OCI-M2 (cell line): ENCODE data around the gene ATP6V0E1.

Experiments used
- DNase-seq: peaks from one replicate; lab custom pipeline; 2025; ENCODE audit not compliant: unreplicated experiment; lab: John Stamatoyannopoulos, UW

ATP6V0E1 gene

DNA sequence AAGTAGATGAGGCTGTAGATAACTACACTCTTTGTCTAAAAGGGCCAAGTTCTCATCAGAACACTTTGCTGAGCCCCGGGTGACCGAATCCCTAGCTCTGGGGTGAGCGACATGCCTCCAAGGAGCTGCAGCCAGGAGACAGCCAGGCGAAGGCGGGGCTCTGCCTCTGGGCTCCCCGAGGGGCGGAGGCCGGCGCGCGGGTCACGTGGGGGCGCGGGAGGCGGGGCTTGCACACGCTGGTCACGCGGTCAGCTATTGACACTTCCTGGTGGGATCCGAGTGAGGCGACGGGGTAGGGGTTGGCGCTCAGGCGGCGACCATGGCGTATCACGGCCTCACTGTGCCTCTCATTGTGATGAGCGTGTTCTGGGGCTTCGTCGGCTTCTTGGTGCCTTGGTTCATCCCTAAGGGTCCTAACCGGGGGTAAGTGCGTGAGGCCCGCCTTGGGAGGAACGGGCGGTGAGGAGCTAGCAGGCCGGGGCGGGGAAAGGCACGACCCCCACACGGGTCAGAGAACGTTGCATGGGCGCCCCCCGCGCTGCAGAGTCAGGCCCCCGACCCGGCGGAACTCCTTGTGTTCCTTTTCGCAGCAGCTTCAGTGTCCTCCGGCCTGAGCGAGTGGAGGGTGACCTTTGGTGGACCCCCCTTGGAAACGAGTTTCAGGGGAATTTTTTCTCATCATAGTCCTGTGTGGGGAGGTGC lies at the start of gene ATP6V0E1:
ATP6V0E1 (plus strand) TSS at position 230 of the 702 bp plus-strand sequence; CDS start at position 320, 90 bp downstream.
- DNase-seq = peak; percentile 45

DNA sequence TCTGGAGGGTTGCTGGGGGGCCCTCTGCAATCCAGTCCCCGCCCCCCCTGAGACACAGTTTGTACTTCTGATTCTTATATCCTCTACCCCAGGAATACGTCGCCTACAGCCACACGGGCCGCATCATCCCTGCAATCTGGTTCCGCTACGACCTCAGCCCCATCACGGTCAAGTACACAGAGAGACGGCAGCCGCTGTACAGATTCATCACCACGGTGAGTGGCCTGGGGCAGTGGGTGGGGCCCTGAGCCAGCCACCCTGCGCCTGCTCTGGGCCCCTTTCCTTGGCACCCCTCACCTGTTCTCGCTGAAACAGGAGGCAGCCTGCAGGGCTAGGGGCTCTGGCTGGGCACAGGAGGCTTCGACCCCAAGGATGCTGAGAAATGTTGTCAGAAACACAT lies 48.5 kb upstream of the ATP6V0E1 start:
- no peak for DNase-seq

DNA sequence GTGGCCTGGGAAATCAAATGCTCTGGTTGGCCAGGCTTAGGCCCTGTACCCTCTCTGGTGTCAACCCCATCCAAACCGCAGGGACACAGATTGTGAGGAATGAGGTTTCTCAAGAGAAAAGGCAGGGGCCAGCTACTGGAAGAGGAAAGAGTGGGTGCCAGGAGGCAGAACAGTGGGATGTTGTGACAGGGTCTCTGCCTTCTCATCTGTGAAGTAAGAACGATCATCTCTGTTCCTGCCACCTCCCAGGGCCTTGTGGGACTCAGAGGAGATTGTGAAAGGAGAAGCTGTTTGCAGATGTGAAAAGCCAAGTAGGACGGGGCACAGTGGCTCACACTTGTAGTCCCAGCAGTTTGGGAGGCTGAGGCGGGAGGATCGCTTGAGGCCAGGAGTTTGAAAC lies 47.2 kb upstream of the ATP6V0E1 start:
- DNase-seq = no peak

DNA sequence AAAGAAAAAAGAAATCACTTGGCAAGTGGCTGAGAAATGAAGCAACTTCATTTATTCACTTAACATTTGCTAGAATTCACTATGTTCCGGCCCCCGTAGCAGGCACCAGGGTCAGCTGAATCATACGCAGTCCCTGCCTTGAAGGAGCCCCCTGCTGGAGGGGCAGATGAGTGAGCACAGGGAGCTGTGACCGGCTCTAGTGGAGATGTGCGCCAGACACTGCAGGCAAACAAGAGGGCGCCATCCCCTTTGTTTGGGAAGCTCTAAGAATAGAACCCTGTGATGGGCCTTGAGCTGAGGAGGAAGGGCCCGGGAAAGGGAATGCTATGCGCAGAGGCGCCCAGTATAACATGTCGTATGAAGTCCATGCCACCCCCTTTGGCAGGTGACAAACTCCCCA lies 44.5 kb upstream of the ATP6V0E1 start:
- no peak for DNase-seq

DNA sequence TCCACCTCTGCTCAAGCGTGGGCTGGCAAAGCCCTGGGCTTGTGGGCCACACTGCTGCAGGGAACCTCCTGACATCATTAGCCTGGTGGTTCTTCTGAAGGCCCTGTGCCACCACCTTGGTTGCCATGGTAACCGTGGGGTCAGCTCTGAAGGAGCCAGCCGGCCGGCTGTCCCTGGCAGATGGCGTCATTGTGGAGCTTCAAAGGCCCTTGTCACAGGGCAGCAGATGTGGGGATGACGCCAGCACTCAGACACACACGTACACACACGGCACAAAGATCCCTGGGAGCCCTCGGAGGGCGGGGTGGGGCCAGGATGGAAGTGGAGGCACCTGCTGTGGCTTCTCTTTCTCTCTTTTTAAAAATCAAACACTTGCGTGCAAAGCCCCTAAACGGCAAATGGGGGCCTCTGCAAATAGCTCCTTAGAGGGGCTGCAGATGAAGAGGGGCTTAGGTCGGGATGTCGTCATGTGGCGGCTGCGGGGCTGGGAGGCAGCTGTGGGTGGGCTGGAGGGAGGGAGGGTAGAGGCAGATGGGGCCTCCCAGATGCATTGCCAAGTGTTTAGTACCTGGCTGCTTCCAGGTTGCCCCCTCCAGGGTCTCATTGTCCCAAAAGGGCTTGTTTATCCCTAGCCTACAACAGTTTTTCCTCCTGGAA lies 43.8 kb upstream of the ATP6V0E1 start:
- DNase-seq = no peak

DNA sequence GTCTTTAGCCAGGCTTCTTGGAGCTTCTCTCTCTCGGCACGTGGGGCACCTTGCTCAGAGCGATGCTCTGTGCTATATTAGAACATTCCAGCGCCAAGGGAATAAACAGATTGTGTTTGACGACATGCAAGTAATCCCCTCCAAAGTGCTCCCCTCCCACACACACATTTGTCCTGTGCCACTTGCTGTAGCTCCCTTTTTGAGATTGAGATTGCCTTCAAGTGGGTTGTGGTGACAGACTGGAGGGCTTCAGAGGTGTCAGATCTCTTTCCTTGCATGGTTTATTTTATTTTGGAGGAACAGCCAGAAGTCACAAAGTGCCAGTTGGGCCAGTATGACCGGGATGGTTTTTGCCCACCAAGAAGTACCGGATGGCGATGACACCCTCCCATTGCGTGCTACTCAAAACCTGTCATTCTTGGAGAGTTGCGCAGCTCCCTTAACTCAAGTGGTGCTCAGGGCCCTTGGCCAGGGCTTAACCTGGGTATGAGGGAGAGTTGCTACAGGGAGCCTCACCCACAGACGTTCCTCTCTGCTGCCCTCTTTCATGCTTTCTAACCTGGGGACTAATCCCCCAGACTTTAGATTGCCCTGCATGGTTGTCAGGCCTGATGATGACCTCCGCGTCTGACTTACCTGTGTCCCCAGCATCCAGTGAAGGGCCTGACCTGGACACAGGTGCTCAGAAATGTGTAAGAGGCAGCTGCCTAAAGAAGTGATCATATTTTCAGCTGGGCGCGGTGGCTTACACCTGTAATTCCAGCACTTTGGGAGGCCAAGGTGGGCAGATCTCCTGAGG lies 43.1 kb upstream of the ATP6V0E1 start:
- DNase-seq = no peak

DNA sequence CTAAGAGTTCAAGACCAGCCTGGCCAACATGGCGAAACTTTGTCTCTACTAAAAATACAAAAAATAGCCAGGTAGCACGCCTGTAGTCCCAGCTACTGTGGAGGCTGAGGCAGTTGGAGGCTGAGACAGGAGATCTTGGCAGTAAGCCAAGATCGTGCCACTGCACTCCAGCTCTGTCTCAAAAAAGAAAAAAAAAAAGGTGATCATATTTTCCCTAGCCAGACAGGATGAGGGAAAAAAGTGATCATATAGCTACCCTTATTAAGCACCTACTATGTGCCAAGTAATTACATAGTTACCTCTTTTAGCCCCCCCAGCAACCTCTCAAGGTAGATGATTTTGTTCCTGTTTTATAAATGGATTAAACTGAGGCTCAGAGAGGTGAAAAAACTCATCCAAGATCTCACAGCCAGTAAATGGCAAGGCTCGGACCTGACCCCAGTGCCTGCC lies 42.5 kb upstream of the ATP6V0E1 start:
- DNase-seq = no peak

DNA sequence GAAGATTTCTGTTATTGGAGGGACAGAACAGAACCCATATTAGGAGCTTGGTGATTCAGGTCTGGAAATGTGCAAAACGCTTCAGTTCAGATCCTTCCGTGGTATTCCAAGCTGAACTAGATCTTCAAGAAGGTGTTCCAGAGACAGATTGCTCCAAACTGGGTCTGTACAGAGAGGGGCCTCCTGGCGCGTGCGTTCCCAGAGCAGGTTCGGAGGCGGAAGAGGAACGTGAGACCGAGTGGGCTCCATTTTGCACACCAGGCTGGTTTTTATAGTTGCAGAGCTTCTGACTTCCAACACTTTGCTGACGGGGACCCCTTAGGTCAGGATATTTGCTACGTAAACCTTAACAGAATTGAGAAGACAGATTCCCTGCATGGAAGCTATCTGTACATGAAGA lies 41.0 kb upstream of the ATP6V0E1 start:
- no peak for DNase-seq

DNA sequence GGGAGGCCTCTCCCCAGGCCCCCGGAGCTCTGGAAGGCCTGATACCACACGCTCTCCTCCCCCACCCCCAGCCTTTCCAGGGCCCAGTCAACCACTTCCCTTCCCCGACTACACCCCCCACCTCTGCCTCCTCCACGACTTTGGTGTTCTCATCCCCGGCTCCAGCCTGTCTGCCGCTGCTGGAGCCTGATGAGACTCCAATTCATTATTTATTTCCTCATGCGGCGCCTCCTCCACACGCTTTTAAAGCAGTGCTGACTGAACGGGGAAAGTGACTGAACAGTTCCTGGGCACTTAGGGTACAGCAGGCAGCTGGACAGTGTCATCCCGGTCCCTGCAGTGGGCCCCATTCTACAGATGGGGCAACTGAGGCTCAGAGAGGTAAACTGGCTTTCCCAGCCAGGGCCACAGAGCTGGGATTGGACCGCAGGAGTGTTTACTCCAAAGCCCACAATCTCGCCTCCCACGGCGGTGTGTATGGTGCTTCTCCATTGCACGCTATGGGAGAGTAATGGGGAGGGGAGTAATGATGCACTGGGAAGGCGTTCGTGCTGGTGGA lies 40.2 kb upstream of the ATP6V0E1 start:
- no peak for DNase-seq

DNA sequence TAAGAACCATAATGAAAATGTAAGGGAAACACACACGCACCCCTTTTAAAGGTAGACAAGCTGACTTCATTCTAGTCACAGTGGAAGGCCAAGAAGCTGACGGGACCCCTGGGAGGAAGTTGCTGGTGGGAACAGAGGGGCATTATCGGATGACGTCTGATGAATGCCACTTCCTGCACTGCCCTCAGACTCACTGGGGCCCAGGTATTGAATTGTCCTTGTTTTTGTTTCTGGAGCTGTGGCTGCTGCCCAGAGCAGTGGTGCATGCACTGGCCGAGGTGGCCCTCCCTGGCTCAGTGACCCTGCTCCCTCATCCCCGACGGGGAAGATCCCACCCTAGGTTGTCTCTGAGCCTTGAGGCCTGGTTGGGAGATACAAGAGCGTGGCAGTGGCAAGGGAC lies 39.7 kb upstream of the ATP6V0E1 start:
- no peak for DNase-seq

DNA sequence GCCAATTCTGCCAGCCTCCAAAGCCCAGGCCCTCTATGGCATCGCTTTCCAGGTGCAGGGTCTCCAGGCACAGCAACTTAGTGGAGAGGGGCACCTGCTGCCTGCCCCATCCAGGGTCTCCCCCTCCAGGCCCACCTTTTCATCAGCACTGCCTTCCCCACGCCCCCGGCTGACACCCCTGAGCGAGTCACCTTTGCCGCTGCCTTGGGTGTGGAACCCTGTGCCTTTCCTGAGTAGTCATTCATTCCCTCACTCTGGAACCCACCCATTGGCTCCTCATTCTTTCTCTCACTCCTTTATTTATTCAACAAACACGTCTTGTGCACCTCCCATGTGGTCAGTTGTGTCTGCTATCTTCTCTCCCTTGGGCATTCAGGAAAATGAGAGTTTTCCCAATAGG lies 38.8 kb upstream of the ATP6V0E1 start:
- no peak for DNase-seq

DNA sequence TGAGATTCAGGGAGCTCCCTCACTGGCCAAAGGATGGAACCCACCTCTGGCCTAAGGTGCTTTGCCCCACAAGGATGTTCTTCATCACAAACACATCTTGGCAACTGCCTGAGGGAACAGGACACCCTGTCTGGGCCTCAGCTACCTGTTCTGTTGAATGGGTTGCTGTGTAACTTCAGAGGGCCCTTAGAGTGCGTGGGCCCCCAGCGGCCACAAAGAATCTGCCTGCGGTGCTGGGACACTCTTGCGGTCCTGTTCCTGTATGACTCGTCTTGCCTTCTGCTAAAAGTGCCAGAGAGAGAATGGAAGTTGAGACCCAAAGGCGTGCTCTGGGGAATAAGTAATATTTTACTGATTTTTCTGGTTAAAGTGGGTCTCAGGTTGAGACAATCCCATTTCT lies 38.4 kb upstream of the ATP6V0E1 start:
- DNase-seq = no peak

DNA sequence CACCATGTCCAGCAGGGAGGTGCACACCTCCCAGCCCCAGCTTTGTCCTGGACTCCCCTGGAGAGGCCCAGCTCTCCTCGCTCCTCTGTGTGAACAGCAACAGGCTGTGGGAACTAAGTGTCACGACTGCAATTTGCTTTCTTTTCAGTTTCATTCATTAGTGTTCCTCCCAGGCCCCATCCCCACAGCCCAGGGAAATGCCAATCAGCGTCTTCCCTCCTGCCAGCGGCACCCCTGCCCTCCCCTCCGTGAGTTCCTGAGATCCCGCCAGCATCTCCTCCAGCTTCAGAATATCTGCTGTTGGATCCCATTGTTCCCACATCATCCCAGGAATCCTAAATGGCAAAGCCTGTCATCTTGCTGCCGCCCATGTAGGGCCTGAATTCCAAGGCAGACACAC lies 37.4 kb upstream of the ATP6V0E1 start:
- no peak for DNase-seq

DNA sequence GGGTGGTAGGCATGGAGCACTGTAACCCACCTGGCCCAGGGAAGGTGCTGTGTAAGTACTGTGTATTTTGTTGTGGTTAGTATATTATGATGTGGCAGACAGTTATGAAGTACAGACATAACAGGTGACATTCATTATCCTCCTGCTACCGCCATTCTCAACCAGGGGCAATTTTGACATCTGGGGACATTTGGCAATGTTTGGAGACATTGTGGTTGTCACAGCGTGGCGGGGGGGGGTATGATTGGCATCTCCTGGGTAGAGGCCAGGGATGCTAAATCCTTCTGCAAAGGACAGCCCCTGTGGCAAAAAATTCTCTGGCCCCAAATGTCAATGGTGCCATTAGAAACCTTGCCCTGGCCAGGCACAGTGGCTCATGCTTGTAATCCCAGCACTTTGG lies 34.1 kb upstream of the ATP6V0E1 start:
- DNase-seq = no peak

DNA sequence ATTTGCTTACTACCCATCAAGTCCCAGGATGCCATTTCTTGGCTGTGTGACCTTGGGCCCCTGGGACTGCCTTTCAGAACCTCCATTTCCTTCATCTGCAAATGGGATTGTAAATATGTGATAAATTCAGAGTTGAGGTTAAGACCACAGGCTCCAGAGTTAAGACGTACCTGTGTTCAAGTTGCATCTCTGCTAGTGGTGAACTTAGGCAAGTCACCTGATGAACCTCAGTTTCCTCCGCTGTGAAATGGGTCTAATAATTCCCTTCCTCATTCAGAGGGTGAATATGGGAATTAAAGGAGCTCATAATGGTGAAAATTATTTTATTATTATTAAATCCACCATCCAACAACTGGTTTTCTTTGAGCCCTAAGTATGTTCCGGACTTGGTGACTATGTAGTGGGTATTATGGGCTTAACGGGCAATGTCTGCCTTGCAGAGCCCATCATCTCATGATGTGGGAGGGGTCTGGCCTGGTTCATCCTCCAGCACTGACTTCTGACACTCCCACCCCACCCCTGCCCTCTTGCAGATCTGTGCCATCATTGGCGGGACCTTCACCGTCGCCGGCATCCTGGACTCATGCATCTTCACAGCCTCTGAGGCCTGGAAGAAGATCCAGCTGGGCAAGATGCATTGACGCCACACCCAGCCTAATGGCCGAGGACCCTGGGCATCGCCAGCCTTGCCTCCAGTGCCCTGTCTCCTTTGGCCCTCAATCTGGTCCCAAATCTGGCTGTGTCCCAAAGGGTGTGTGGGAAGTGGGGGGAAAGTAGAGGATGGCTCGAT lies 33.2 kb upstream of the ATP6V0E1 start:
- no peak for DNase-seq

DNA sequence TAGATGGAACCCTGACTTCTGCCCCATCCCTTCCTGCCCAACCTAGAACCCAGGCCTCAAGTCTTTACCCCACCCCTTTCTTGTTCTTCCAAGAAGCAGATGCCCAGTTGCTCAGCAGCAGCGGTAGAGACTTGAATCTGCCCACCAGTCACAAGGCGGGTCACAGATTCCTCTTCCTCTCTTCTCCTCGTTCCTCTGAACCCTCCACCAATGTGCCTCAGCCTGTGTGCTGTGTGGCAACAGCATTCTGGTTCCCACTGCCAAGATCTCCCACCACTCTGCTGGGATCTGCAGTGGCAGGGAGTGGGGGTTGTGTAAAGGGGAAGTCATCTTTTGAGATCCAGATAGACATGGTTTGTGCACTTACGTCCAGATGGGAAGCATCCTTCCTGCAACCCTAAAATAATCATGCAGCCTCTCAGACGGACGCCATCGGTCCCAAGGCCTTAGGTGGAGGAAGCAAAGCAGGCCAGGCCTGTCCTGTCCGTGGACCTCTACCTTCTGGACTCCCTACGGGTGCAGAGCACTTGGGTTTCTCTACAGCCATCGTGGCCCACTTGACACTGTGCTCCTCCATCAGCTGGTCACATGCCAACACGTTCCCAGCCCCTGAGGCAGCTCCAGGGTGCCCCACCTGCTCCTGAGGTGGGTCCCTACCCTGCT lies 32.1 kb upstream of the ATP6V0E1 start:
- DNase-seq = no peak

DNA sequence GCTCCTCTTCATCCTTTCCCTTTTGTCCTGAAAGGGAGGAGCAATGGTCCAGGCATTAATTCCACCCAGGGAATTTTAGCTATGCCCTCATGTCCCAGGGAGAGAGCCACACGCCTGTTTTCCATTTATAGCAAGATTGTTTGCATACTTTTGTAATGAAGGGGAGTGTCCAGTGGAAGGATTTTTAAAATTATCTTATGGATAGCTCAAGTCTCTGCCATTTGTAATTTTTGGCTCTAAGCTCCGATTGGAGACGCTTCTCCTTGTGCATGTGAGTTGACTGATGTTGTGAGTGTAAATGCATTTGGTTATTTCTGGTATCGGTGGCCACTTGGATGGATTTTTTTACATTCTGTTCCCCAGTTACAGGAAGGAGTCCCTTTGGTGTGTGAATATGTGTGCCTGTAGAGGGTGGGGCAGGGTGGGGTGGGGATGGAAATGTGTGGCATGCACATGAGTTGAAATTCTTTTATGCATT lies 31.5 kb upstream of the ATP6V0E1 start:
- no peak for DNase-seq

DNA sequence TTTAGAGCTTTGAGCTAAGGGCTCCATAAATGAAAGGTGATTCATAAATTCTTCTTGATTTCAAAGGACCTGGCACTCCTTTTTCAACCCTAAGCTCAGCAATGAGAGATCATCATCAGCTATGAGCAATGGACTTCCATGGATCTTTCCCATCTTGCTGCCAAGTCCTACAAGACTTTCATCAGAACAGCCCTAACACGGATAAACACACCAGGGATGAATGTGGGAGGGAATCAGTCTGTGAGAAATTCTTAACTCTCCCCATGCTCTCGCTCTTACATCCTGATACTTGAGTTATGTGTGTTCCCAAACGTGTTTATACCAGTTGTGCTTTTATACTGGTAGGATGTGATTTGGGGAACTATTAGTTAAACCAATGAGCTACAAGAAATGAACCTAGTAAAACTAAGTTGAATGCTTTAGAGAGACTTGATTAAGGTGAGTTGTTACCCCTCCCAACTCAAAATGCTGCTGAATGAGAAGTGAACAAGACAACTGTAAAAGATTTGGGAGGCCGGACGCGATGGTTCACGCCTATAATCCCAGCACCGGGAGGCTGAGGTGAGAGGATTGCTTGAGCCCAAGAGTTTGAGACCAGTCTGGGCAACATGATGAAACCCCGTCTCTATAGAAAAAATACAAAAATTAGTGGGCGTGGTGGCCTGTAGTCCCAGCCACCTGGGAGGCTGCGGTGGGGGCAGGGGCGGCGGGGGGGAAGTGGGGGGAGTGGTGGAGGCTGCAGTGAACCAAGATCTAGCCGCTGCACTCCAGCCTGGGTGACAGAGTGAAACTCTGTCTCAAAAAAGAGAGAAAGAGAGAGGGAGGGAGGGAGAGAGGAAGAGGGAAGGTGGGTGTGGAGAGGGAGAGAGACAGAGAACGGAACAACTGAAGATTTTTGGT lies 29.5 kb upstream of the ATP6V0E1 start:
- DNase-seq = no peak

DNA sequence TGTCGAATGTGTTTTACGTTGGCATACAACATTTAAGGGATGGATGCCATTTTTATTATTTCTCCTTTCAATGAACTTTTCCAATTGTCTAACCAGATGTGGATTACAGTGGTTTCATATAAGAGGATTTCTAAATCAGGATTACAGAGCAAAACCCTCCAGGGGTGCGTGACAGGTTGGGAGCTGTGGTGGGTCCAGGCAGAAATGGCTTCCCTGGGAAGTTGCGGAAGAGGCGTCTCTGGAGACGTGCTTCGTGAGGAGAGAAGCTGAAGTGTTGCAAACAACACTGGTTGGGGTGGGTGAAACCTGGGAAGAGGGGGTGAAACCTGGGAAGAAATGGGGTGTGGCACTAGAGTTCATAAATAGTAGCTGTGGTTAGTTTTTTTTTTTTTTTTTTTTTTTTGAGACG lies 28.8 kb upstream of the ATP6V0E1 start:
- DNase-seq = no peak
